LNCAP (cell line): Measurements from ENCODE around the gene GADD45A.

Source experiments
- TF ChIP-seq, protein P1 (sequence below): fragments of 450-650 bp; IDR thresholded peaks from 2 replicates; pipeline ENCODE4 v1.5.1; 2017; ENCODE audit warnings: mild to moderate bottlenecking

The GADD45A gene

DNA sequence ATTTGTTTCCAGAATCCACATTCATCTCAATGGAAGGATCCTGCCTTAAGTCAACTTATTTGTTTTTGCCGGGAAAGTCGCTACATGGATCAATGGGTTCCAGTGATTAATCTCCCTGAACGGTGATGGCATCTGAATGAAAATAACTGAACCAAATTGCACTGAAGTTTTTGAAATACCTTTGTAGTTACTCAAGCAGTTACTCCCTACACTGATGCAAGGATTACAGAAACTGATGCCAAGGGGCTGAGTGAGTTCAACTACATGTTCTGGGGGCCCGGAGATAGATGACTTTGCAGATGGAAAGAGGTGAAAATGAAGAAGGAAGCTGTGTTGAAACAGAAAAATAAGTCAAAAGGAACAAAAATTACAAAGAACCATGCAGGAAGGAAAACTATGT is 2.6 kb downstream of the GADD45A start:
- TF ChIP-seq, protein P1, sequence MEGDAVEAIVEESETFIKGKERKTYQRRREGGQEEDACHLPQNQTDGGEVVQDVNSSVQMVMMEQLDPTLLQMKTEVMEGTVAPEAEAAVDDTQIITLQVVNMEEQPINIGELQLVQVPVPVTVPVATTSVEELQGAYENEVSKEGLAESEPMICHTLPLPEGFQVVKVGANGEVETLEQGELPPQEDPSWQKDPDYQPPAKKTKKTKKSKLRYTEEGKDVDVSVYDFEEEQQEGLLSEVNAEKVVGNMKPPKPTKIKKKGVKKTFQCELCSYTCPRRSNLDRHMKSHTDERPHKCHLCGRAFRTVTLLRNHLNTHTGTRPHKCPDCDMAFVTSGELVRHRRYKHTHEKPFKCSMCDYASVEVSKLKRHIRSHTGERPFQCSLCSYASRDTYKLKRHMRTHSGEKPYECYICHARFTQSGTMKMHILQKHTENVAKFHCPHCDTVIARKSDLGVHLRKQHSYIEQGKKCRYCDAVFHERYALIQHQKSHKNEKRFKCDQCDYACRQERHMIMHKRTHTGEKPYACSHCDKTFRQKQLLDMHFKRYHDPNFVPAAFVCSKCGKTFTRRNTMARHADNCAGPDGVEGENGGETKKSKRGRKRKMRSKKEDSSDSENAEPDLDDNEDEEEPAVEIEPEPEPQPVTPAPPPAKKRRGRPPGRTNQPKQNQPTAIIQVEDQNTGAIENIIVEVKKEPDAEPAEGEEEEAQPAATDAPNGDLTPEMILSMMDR = no peak

DNA sequence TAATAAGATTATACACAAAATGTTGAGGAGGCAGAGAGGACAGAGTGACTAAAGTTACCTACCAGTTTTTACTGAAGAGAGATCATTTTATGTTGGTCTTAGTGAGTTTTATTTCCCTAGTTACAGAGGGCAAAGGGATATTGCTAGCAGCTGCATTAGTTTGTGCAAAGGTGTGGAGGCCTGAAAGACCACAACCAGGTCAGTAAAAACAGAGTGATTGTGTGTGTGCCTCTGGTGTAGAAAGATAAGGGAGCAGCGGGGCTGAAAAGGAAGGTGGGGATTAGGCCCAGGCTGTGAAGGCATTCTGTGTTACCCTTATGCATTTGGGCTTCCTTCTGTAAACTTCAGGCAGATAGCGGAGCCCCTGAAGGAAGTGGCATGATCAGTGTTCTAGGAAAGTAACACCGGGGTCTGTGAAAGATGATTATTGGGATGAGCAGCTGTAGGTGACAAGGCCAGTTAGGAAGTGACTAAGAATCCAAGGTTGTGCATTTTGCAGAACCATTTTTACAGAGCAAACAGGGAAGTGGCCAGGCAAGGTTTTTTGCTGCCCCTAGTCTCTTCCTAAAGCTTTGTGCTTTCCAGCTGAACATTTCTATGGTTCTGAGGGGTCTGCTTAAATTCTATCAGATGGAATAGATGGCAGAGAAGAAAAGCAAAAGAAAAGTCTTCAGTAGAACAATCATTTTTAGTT is 3.7 kb downstream of the GADD45A start:
- TF ChIP-seq, protein P1 = no peak

DNA sequence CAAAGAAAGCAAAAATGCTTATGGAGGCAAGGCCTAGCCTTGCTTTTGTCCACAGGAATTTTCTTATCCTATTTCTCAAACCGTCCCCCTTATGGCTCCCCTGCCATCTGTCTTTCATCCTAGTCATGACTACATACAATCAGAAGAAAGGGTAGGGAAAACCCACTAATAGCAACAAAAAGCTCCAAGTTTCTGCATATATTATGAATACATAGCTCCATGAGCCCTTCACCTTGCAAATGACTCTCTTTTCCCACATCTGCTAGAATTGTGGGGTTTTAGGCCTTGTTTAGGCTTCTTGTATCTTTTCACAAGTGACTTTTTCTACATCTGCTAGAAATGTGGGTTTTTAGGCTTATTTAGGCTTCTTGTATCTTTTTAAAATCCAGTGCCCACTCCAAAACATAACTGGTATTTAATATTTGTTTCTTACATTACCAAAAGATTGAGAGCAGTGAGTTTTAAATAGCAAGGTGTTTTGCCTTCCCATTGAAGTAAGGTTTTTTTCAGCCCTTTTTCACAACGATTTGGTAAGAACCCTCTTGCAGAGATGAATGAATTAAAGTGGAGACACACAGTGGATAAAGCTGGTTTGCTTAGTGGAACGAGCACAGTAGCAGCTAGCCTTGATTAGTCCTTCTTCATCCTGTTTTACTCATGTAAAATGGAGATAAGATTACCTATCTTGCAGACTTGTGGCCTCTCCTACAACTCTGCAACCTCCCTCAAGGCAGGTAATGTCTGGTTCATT is 4.4 kb downstream of the GADD45A start:
- TF ChIP-seq, protein P1 = no peak

DNA sequence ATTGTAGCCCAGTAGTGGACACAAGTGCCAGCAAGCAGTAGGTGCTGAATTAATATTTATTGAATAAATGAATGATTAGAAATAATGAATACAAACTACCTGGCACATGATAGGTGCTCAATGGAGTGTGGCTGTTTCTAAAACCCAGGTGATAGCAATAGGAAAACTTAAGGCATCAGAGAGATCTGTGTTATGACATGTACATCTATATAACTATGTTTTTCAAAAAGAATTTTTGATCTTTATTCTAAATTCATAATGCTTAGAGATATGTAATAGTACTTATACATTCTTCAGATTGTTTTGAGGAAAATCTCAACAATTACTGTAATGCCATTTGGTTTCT is 5.0 kb downstream of the GADD45A start:
- TF ChIP-seq, protein P1 = no peak

DNA sequence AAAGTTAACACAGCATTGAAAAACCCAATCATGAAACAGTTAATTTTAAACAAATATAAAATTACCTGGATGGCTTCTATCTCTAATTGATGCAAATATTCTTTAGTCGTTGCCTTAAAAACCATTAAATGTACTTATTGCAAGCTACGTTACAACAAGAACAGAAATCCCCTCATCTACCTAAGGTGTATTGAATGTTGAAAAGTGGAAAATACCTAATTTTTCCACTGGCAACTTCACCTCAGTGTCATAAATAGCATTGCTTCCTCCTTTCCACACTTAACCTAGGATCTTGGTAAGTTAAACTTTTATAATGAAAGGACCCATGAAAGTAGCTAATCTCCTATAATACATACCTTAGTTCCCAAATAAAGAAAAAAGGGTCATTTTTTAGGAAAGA is 5.4 kb downstream of the GADD45A start:
- TF ChIP-seq, protein P1 = no peak

DNA sequence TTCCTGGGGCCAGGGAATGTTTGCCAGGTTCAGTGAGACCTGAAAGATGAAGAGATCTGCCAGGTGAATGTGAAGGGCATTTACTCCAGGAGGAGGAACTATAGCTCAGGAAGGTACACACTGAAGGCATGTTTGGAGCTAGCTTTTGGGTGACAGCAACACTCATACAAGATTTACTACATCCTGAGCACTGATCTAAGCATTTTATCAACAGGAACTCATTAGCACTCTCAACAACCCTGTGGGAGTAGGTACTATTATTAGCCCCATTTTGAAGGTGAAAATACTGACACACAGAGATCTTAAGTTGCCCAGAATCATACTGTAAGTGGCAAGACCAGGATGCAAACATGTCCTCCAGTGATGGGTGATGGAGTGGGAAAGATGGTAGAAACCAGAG is 6.7 kb downstream of the GADD45A start:
- TF ChIP-seq, protein P1 = no peak

DNA sequence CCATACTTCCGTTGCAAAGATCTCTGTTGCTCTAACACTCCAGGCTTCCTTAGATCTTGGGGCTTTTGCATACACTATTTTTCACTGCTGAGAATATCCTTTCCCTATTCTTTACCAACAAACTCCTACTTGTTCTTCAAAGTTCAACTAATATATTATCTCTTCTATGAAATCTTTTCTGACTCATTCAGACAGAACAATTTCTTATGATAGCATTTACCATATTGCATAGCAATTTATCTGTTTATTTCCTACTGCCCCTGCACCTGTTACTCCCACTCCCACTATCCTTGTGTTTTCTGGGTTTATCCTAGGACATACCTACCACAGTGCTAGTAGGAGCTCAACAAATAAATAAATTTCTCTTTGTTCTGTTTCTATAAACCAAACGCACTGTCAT is 11.0 kb downstream of the GADD45A start:
- TF ChIP-seq, protein P1 = no peak
